RCC 7860 (cell line): ENCODE results near the gene LRPAP1.
"Not testable (repeated sequence)": the region's sequence is repeated elsewhere in the genome, so short reads cannot be mapped to it uniquely, and the experiment has no call there.

Source experiments
- DNase-seq: peaks from one replicate; pipeline ENCODE4 v3.0.0-alpha.2; 2015; ENCODE audit warnings: low spot score
- FAIRE-seq: peaks from 2 replicates; lab custom pipeline; 2012; peaks lifted over from hg19 to GRCh38; lab: Jason Lieb, UNC

LRPAP1 gene

GRCh38 chr4:3562127-3562526 lies 29.9 kb upstream of the LRPAP1 start:
- DNase-seq: not testable (repeated sequence)

GRCh38 chr4:3560465-3560864 lies 28.2 kb upstream of the LRPAP1 start:
- DNase-seq, FAIRE-seq: not testable (repeated sequence)

More at GRCh38 chr4:3562127-3562526, 29.9 kb upstream of the LRPAP1 start:
- not testable (repeated sequence) for FAIRE-seq

GRCh38 chr4:3559381-3560290 lies 27.4 kb upstream of the LRPAP1 start:
- not testable (repeated sequence) for DNase-seq, FAIRE-seq

GRCh38 chr4:3558514-3558836 lies 26.3 kb upstream of the LRPAP1 start:
- not testable (repeated sequence) for DNase-seq, FAIRE-seq

- FAIRE-seq, DNase-seq: not testable (repeated sequence)
These were observed 25.7 kb upstream of the LRPAP1 start for GRCh38 chr4:3557676-3558513.

GRCh38 chr4:3557088-3557492 lies 24.9 kb upstream of the LRPAP1 start:
- FAIRE-seq, DNase-seq: not testable (repeated sequence)

- not testable (repeated sequence) for DNase-seq, FAIRE-seq
These were observed 24.1 kb upstream of the LRPAP1 start for GRCh38 chr4:3556244-3556867.

GRCh38 chr4:3555459-3556070 lies 23.3 kb upstream of the LRPAP1 start:
- DNase-seq, FAIRE-seq: not testable (repeated sequence)

GRCh38 chr4:3551366-3551765 lies 19.1 kb upstream of the LRPAP1 start:
- not testable (repeated sequence) for DNase-seq, FAIRE-seq

- not testable (repeated sequence) for DNase-seq, FAIRE-seq
These were observed 18.6 kb upstream of the LRPAP1 start for GRCh38 chr4:3550792-3551325.

GRCh38 chr4:3550041-3550440 lies 17.8 kb upstream of the LRPAP1 start:
- not testable (repeated sequence) for FAIRE-seq

GRCh38 chr4:3549694-3550001 lies 17.4 kb upstream of the LRPAP1 start:
- DNase-seq, FAIRE-seq: not testable (repeated sequence)

More at GRCh38 chr4:3550041-3550440, 17.8 kb upstream of the LRPAP1 start:
- DNase-seq: not testable (repeated sequence)

- not testable (repeated sequence) for DNase-seq, FAIRE-seq
These were observed 16.9 kb upstream of the LRPAP1 start for GRCh38 chr4:3548991-3549693.

- not testable (repeated sequence) for DNase-seq, FAIRE-seq
These were observed 14.5 kb upstream of the LRPAP1 start for GRCh38 chr4:3546721-3547120.

GRCh38 chr4:3545351-3545750 lies 13.1 kb upstream of the LRPAP1 start:
- not testable (repeated sequence) for FAIRE-seq, DNase-seq

- not testable (repeated sequence) for FAIRE-seq
These were observed 12.2 kb upstream of the LRPAP1 start for GRCh38 chr4:3544259-3545025.

GRCh38 chr4:3543415-3543814 lies 11.2 kb upstream of the LRPAP1 start:
- DNase-seq, FAIRE-seq: not testable (repeated sequence)

More at GRCh38 chr4:3544259-3545025, 12.2 kb upstream of the LRPAP1 start:
- not testable (repeated sequence) for DNase-seq

- not testable (repeated sequence) for FAIRE-seq, DNase-seq
These were observed 6.7 kb upstream of the LRPAP1 start for GRCh38 chr4:3538906-3539305.

- DNase-seq, FAIRE-seq: not testable (repeated sequence)
These were observed 3.6 kb upstream of the LRPAP1 start for GRCh38 chr4:3535812-3536211.
